Muscle of arm (tissue), 12 donors: Measurements from ENCODE around the gene SERPINE3. TPM values are rescaled to one million over a fixed set of nuclear protein-coding genes. Genes with fewer than 3 reads are reported as not detected.

ENCODE experiments used
- DNase-seq: peaks from one replicate; pipeline ENCODE4 v3.0.0-alpha.2; 2013
- polyA plus RNA-seq, 12 donors: library from polyadenylated mRNA; unstranded; fragments of 120-200 nt; gene quantifications; one replicate each; pipeline ENCODE4 v1.2.1, GENCODE V29; 2013; ENCODE audit not compliant: insufficient read length in 12 of 12

SERPINE3 gene
- polyA plus RNA-seq, 12 donors = 0.09 to 0.47 (median 0.22) TPM; not detected in 3

DNA sequence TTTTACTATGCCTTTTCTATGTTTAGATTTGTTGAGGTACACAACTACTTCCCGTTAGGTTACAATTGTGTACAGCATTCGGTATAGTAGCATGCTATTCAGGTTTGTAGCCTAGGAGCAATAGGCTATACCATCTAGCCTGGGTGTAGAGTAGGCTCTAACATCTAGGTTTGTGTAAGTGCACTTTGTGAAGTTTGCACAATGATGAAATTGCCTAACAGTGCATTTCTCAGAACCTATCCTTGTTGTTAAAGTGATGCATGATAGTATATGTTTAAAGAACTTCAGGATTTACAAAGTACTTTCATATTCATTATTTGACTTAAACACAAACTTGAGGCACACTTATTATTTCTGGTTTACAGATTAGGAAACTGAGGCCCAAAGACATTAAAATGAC lies 11.5 kb upstream of the SERPINE3 start:
- DNase-seq = no peak

DNA sequence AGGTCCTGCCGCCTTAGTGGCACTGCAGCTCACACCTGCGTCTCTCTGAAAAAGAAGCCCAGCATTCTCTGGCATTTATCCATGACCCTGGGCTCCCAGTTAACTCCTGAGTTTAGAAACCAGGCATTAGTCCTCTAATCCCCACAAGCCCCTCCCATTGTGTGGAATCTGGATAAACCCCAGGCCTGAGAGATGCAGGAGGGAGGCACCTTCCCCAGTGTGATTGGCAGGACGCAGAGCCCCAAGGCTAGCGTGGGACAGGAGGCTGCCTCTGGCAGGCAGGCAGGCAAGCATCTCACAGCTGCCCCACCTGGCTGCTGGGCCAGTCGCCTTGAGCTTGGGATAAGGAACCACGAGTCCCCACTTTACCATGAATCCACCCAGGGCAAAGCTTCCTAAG lies 11.0 kb upstream of the SERPINE3 start:
- DNase-seq = no peak

DNA sequence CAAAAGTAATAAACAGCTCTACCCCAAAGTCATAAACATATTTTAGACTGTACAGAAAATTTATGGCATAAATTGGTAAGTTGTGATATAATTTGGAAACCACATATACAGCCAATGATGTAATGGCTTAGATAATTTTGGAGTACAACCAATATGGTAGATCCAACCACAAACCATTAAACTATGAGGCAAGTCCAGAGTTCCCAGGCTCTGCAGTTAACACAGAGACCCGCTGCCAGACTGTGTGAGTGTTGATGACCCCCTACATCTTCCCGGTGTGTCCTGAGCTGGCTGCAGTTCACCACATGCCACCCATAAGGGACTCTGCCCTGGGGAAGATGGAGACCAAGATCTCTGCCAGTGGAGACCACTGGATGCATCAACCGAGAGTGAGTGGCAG lies 9.9 kb upstream of the SERPINE3 start:
- no peak for DNase-seq

DNA sequence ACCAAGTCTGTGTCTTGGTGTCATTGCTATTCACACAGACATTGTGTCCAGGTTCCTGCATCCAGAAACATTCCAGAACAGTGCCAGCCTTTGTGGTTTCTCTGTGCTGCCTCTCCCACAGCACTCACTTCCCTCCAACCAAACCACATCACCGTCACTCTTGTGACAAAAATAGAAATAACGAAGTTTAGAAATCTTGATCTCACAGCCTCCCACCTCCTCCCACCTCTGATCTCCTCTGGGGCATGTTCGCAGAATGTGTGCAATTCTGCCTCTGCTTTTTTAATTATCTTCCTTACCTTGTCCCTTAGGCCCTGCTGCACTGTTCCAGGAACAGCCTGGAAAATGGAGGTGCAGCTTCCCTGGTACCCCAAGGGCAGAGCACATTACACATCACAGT lies 8.7 kb upstream of the SERPINE3 start:
- no peak for DNase-seq

DNA sequence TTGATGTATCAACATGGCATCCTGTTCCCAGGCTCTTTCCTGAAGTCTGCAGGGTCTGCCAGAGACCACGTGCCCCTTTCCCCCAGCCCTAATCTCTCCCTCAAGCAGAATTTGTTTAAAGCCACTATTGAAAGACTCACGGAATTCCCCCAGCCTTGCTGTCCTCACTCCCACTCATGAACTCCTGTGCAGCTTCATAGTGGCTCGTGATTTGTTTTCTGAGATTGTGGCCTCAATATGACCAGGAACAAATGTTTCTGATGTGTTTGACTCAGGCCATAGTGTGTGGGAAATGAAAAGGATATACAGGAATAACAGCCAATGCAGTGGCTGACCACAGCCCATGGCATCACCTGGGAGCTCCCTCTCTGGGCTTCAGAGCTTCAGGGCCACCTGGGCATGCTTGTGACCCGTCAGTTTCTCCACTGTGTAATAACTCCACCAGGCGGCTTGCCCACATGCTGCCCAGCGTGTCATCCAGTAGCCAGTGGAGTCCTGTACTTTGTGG lies 8.1 kb upstream of the SERPINE3 start:
- DNase-seq = no peak

DNA sequence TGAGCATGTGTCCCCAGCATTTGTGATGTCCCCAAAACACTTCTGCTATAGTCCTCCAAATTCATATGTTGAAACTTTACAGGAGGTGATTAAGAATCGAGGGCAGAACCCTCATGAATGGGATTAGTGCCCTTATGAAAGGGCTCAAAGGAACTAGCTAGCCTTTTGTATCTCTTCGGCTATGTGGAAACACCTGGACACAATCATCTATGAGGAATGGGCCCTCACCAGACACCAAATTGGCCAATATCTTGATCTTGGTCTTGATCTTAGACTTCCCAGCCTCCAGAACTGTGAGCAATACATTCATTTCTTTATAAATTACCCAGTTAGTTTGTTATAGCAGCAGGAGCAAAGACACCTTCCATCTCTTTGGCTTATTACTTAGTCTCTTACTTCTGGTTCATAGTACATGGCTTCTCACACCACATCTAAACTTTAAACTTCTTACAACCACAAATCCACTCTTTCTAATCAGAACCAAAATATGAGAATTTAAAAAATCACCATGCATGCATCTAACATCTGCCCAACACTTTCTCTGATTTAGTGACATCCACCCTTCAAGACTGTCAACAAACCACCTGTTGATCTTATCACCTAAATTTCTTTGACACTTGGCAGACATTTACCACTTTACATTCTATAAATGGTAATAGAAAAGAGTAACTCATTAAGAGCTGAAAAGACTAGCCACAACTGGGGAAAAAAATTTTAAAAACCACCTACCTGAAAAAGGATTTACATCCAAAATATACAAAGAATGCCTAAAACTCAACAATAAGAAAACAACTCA lies 6.7 kb upstream of the SERPINE3 start:
- DNase-seq = no peak

DNA sequence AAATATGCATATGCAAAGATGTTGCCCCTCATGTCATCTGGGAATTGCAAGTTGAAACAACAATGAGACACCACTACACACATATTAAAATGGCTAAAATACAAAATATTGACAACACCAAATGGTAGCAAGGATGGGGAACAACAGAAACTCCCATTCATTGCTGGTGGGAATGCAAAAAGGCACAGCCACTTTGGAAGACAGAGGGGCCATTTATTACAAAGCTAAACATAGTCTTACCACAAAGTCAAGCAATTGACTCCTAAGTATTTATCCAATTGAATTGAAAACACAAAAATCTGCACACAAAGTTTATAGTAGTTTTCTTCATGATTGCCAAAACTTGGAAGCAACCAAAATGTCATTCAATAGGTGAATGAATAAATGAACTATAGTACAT lies 6.1 kb upstream of the SERPINE3 start:
- DNase-seq = no peak

DNA sequence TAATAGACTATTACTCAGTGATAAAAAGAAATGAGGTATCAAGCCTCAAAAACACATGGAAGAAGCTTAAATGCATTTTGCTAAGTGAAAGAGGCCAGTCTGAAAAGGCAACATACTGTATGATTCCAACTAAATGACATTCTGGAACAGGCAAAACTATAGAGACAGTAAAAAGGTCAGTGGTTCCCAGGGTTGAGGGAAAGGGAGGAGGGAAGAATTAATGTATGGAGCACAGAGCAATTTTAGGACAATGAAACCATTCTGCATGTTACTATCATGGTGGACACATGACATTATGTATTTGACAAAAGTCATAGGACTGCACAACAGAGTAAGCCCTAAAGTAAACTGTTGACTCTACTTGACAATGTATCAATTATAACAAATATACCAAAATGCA lies 5.7 kb upstream of the SERPINE3 start:
- DNase-seq = no peak

DNA sequence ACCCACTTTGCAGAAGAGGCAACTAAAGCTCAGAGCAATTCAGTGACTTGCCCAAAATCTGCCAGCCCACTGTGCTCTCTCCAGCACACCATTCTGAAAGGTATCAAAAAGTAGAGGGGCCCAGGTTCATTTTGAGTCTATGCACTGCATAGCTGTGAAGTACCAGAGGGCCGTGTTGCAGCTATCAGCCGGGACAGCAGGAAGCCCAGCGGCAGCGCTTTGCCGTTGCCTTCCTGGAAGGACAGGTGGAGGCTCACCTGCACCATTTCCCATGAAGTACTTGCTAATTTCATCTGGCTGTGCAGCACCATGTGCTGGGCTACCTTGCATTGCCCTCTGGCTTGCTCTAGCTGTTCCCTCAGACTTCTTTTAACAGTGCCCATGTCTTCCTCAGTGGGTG lies 2.7 kb upstream of the SERPINE3 start:
- DNase-seq = no peak

DNA sequence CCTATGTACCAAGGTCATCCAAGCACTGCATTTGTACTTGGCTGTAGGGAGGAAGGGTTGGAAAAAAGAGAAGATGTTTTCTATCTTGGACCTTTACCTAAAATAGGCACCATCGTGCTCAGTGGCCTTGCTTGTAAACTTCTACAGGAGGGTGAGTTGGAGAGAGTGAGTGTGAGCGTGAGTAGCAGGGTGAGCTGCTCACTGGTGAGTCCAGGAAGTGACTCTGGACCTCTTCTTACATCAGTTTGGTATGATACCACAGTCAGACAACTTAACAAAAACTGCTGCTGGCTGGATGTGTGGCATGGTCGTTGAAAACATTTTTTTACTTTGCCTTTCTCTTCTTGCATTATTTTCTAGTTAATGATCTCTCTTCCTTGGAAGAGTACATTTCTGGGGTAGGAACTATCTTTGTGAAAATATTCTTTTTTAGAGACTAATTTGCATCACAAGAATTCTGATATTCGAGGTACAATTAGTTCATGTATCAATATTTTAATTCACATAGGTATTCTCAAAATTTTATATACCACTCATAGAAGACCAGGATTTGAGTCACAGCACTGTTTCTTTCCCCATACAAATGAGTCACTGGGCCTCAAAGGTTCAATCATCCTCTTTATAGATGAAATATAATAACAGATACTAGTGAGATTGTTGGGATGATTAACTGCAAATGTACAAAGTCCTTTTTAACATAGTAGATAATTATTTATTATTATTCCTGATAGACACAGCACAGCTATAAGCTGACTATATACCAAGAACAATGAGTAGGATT lies 651 bp downstream of the SERPINE3 start:
- DNase-seq = no peak

DNA sequence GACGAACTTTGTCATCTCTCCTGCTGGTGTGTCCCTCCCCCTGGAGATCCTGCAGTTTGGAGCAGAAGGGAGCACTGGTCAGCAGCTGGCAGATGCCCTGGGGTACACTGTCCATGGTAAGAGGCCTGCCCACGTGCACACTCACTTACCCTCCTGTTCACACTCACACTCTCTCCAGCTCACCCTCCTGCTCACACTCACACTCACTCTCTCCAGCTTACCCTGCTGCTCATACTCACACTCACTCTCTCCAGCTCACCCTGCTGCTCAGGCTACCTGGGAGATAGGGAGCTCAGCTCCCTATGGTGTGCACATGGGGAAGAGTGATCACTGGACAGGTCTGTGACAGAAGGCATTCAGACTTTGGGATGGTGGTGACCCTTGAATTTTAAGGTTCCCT lies 1.7 kb downstream of the SERPINE3 start:
- DNase-seq = no peak

DNA sequence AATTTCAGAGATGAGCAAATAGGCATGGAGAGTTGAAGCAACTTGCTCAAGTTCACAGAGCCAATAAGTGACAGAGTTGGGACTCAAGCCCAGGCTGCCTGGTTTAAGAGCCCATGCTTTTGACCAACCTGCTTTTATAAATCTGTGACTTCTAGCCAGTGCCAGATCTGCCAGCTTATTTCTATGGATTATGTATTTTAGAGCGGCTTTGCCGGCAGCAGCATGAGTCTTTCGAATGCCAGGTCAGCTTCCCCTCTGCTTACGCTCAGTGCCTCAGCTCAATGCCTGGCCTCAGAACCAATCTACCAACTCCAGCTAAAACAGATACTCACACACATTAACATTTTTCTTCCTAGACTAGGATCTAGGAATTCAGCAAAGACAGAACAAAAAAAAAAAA lies 2.3 kb downstream of the SERPINE3 start:
- no peak for DNase-seq

DNA sequence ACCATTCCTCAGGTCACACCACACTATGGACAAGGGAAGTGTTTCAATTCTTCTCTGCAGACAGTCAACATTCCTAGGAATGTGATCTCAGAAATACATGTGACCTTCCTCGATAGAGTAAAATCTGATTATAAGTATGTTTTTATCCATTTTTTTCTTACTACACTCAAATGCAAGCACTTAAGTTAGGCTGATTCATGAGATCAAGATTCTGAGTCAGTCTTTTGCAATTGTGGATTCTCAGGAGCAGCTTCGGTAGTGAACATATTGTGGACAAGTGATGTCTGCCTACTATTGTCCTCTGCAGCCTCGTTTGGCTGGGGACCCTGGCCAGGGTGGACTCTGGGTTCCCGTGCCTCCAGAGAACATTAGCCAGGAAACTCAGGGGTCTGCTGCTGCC lies 3.2 kb downstream of the SERPINE3 start:
- no peak for DNase-seq

DNA sequence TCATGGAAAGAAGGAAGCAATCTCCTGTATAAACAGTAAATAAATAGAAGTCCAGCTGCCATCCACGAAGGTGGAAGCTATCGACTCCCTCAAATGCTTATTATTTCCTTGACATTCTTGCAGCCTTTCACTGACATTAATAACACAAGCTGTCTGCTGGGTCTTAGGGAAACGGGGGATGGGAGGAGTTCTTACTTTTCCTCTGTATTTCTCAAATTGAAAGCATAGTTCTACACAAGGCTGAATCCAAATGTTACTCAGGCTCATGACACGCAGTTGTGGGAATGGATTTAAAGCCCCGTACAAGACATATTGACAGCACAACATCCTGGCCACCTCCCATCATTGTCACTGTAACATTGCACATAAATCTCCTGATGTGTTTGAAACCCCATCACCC lies 4.0 kb downstream of the SERPINE3 start:
- no peak for DNase-seq

DNA sequence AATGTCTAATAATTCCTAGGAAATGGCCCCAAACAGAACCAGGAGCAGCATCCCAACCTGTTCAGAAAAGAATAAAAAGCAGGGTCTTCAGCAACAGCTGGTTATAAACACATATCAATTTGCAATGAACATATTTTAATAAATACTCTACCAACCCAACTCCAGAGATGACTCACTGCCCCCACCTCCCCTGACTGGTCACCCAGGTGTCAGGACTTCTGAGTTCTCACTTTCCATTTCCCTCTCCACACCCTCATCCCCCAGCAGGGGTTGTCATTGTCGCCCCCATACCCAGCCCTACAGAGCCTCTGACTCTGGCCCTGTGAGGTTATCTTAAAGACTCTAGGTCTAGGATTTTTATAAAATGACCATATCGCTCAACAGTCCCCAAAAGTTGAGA lies 6.9 kb downstream of the SERPINE3 start:
- DNase-seq = no peak

DNA sequence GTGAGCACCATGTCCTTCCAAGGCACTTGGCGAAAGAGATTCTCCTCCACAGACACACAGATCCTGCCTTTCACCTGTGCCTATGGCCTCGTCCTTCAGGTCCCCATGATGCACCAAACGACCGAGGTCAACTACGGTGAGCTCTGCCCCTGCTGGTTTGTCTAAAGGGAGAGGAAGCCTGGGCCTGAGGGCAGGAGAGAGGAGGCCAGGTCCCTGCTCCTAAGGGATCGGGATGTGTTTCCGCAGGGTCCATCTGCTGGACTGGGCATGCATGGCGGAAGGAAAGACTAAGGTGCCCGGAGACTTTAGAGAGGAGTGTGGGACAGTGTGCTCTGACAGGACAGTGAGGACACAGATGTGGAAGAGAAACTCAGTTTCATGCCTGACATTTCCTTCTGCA lies 7.6 kb downstream of the SERPINE3 start:
- DNase-seq = no peak

DNA sequence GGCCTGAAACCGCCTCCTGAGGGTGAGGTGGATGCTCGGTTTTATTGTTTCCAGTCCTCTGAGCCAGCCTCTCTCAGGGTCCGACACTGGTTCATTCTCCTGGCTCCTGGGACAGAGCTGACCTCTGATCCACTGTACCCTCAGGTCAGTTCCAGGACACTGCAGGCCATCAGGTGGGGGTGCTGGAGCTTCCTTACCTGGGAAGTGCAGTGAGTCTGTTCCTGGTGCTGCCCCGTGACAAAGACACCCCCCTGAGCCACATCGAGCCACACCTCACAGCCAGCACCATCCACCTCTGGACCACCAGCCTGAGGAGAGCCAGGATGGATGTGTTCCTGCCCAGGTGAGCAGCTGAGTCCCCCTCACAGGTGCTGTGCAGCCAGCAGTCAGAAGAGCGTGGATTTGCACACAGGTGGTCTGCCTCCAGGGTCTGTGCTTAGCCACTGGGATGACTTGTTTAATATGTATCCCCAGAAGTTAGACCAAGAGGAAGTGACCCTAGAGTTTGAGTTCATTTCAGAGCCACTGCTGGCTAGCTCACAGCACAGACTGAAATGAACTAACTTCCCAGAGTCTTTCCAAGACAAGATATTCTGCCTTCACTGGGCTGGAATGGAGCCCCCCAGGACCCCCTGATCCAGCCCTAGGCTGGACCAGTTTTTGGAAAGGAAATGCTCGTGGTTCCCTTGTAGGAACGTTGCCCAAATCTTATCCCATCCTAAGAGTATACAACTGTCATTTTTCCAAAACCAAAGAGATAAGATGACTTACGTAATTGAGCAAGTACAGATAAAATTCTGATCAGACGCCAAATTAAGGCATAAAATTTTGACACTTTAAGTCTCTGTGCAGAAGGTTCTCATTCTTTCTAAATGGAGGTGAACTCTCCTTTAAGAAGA lies 8.8 kb downstream of the SERPINE3 start:
- DNase-seq = no peak

DNA sequence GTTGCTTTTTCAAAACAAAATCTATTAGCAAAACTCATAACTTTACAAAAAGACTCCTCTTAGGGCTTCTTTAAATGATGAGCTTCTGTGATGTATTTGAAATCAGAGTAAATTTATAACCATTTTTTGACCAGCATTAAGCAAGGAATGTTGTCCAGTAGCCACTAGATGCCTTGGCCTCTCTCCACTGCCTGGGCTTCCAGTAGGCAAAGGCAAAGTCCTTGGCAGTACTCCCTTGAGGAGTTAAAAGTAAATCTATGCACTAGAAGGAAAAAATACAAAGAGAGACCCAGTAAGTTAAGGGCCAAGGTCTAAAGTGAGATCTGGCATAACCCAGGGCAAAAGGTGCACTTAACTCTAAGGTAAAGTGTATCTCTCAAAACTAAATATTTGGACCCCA lies 9.5 kb downstream of the SERPINE3 start:
- no peak for DNase-seq

DNA sequence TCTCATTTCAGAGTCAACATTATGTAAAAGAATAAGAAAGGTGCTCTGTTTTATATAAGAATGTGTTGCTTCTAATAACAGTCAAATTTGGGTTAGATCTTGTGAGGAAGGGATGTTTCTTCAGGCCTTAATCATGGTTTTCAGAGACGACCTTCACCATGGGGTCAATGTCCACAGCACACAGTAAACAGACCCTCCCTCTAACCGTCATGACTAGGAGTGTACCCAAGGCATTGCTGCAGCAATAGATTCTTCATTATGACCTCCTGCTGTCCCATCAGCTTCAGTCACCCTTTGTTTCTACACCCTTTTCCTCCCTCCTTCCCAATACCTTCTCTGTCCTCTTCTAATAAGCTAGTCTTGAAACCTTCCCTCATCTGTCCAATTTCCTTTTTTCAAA lies 15.7 kb downstream of the SERPINE3 start:
- DNase-seq = no peak

DNA sequence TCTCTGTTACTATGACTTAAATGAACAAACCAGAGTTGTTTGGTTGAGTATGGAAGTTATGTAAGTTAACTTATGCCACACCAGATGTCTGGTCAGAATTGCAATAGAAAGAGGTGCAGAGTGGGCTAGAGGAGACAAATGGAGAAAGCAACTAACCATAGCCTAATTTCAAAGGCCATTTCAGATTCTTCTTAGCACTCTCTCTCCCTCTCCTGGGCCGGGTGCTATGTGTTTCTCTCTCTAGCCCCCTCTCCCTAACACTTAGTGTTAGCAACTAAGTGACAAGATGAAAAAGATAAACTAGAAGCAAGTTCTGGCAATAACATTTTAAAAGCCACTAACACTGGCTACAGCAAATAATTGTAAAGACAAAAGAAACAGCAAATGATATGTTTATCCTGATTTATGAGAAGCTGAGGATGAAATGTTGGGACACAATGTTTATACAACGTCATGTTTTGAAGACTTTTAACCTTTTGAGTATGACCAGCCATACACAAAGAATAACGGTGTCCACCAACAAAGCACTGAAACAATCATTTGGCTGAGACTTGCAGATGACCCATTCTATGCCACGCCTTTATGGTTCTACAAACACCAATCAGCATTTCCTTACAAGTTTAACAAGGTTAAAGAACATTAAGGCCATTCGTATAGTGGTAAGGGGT lies 18.6 kb downstream of the SERPINE3 start:
- DNase-seq = no peak

DNA sequence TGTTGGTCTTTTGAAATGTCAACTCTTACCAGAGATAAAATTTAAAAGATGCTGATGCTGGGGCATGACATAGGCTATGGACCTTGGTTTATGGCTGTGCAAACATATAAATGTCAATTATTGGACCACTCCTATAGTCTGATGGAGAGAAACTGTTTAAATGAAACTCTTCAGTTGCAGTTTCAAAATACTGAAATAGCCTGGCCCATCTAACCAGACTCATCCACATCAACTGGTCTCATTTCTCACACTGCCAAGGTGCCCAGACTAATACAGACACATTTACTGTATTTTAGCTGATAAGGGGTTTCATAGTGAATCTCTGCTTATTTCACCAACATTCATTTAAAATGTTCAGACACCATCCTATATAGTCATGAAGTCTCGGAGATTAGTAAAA lies 19.9 kb downstream of the SERPINE3 start:
- DNase-seq = no peak

DNA sequence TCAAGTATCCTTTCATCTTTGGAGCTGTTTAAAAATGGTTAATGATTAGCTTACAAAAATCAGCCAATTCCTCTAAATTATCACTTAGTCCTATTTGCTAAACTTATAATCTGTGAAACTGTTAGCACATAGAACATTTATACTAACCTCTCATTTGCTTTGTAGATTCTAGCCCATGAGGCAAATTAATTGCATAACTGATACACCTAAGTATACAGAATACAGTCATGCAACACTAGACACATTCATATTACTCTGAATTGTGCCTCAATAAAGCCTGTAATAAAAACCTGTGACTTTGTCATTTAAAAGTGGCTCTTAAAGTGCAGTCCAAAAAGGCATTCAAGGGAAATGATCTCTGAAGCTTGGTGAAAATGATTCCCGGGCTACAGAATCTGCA lies 21.0 kb downstream of the SERPINE3 start:
- DNase-seq = no peak
